Esophagus (tissue), 2 donors: ENCODE results near the gene PDLIM4. TPM values are rescaled to one million over a fixed set of nuclear protein-coding genes. Genes with fewer than 3 reads are reported as not detected.

Experiments used
- H3K27ac ChIP-seq, 2 donors: one replicate each; pipeline ENCODE4 v1.5.1; 2013; ENCODE audit warnings: low read depth in 2 of 2, mild to moderate bottlenecking in 2 of 2, inconsistent platforms in 1 of 2, low read length in 1 of 2, moderate library complexity in 1 of 2
- H3K27me3 ChIP-seq, 2 donors: one replicate each; pipeline ENCODE4 v1.6.1; 2013; ENCODE audit warnings: low read length in 2 of 2, control low read depth in 1 of 2, mild to moderate bottlenecking in 1 of 2; ENCODE audit not compliant: insufficient read depth in 2 of 2, control insufficient read depth in 1 of 2
- H3K36me3 ChIP-seq, 2 donors: one replicate each; pipeline ENCODE4 v1.6.1; 2013; ENCODE audit warnings: low read length in 1 of 2; ENCODE audit not compliant: control insufficient read depth in 2 of 2, insufficient read depth in 2 of 2
- H3K4me1 ChIP-seq, 2 donors: one replicate each; pipeline ENCODE4 v1.6.1; 2013; ENCODE audit warnings: low read length in 1 of 2; ENCODE audit not compliant: control insufficient read depth in 2 of 2, insufficient read depth in 2 of 2
- H3K4me3 ChIP-seq, 2 donors: one replicate each; pipeline ENCODE4 v1.5.1; 2013; ENCODE audit warnings: low read length in 2 of 2, mild to moderate bottlenecking in 2 of 2, low read depth in 1 of 2, moderate library complexity in 1 of 2
- H3K9me3 ChIP-seq, 2 donors: one replicate each; pipeline ENCODE4 v1.6.1; 2013; ENCODE audit warnings: mild to moderate bottlenecking in 2 of 2, low read depth in 1 of 2, low read length in 1 of 2, moderate library complexity in 1 of 2; ENCODE audit not compliant: control insufficient read depth in 2 of 2, insufficient read depth in 1 of 2
- WGBS, 2 donors: extraction: QIAGEN DNeasy Blood & Tissue Kit; methylation state at CpG; one replicate each; pipeline ENCODE4 v1.1.7; 2013; 5-methylcytosine and 5-hydroxymethylcytosine counted together
- polyA plus RNA-seq, 2 donors: library from polyadenylated mRNA; stranded (reverse); fragments of 200-250 nt; gene quantifications; one replicate each; pipeline ENCODE4 v1.2.3, GENCODE V29; 2013
- donor health status: healthy with polysubstance abuse.
- donor health status: Bipolar disorder and iron deficiency.

The PDLIM4 gene
- polyA plus RNA-seq, 2 donors, result 33.3 to 58.9 TPM

GRCh38 chr5:132218321-132218720 lies 39.2 kb upstream of the PDLIM4 start:
- Histone ChIP-seq H3K27me3 (no peaks in the 10 kb centered on the region), H3K4me1 (peaks cover 10 to 26% of the 10 kb centered on the region in 2 donors), H3K36me3 (peaks cover 2 to 9% of the 10 kb centered on the region in 2 donors), H3K27ac (no peak overlapping the region), H3K9me3 (peaks cover 0 to 2% of the 10 kb centered on the region in 2 donors), H3K4me3 (no peak overlapping the region)
- WGBS, 2 donors, result 83 to 89% methylated on average over 4 of the region's 4 CpGs

GRCh38 chr5:132219289-132219970 lies 38.1 kb upstream of the PDLIM4 start:
- Histone ChIP-seq H3K4me1 (peaks cover 10 to 33% of the 10 kb centered on the region in 2 donors), H3K27ac (peak overlapping the region in 1 of 2 donors; percentile 8)

GRCh38 chr5:132219981-132220380 lies 37.5 kb upstream of the PDLIM4 start:
- H3K27ac ChIP-seq, result peak overlapping the region in 1 of 2 donors; percentile 7

More at GRCh38 chr5:132219289-132219970, 38.1 kb upstream of the PDLIM4 start:
- no peak overlapping the region for H3K4me3 ChIP-seq
- H3K36me3 ChIP-seq, result peaks cover 2 to 3% of the 10 kb centered on the region in 2 donors
- peaks cover 0 to 2% of the 10 kb centered on the region in 2 donors for H3K9me3 ChIP-seq
- H3K27me3 ChIP-seq, result no peaks in the 10 kb centered on the region
- WGBS, 2 donors, result 84 to 93% methylated on average over 6 of the region's 6 CpGs

GRCh38 chr5:132220491-132220890 lies 37.0 kb upstream of the PDLIM4 start:
- Histone ChIP-seq H3K27ac (peak overlapping the region in 1 of 2 donors; percentile 17), H3K9me3 (peaks cover 0 to 2% of the 10 kb centered on the region in 2 donors), H3K4me3 (no peak overlapping the region), H3K36me3 (peaks cover 2 to 3% of the 10 kb centered on the region in 2 donors), H3K27me3 (no peaks in the 10 kb centered on the region), H3K4me1 (peaks cover 8 to 32% of the 10 kb centered on the region in 2 donors)
- WGBS, 2 donors, result 42 to 45% methylated on average over 2 of the region's 2 CpGs

More at GRCh38 chr5:132219981-132220380, 37.5 kb upstream of the PDLIM4 start:
- Histone ChIP-seq H3K36me3 (peaks cover 2 to 3% of the 10 kb centered on the region in 2 donors), H3K9me3 (peaks cover 0 to 2% of the 10 kb centered on the region in 2 donors), H3K4me1 (peaks cover 10 to 31% of the 10 kb centered on the region in 2 donors), H3K4me3 (no peak overlapping the region), H3K27me3 (no peaks in the 10 kb centered on the region)
- 83 to 85% methylated on average over 1 of the region's 1 CpG for WGBS, 2 donors

GRCh38 chr5:132221781-132222648 lies 35.5 kb upstream of the PDLIM4 start:
- peaks cover 0 to under 1% of the 10 kb centered on the region in 2 donors for H3K9me3 ChIP-seq
- WGBS, 2 donors, result 41 to 59% methylated on average over 7 of the region's 7 CpGs
- no peaks in the 10 kb centered on the region for H3K27me3 ChIP-seq
- no peak overlapping the region for H3K4me3 ChIP-seq
- peaks cover 1 to 2% of the 10 kb centered on the region in 2 donors for H3K36me3 ChIP-seq
- H3K4me1 ChIP-seq, result peaks cover 17 to 40% of the 10 kb centered on the region in 2 donors
- peak overlapping the region; percentile 29 to 82 for H3K27ac ChIP-seq

- Histone ChIP-seq H3K4me1 (peaks cover 17 to 43% of the 10 kb centered on the region in 2 donors), H3K9me3 (no peaks in the 10 kb centered on the region), H3K27ac (peak overlapping the region; percentile 29 to 82), H3K27me3 (no peaks in the 10 kb centered on the region), H3K36me3 (no peaks in the 10 kb centered on the region), H3K4me3 (no peak overlapping the region)
- 88 to 89% methylated on average over 3 of the region's 3 CpGs for WGBS, 2 donors
Measured at GRCh38 chr5:132222649-132223038, 34.9 kb upstream of the PDLIM4 start.

- H3K4me1 ChIP-seq, result peaks cover 17 to 46% of the 10 kb centered on the region in 2 donors
Measured at GRCh38 chr5:132223861-132224260, 33.6 kb upstream of the PDLIM4 start.

GRCh38 chr5:132224716-132225115 lies 32.8 kb upstream of the PDLIM4 start:
- WGBS, 2 donors, result 26 to 48% methylated on average over 1 of the region's 1 CpG
- Histone ChIP-seq H3K4me1 (peaks cover 17 to 43% of the 10 kb centered on the region in 2 donors), H3K27me3 (no peaks in the 10 kb centered on the region), H3K4me3 (no peak overlapping the region), H3K27ac (peak overlapping the region; percentile 68 to 85), H3K36me3 (no peaks in the 10 kb centered on the region), H3K9me3 (no peaks in the 10 kb centered on the region)

More at GRCh38 chr5:132223861-132224260, 33.6 kb upstream of the PDLIM4 start:
- Histone ChIP-seq H3K27me3 (no peaks in the 10 kb centered on the region), H3K27ac (peak overlapping the region; percentile 51 to 68), H3K4me3 (no peak overlapping the region), H3K9me3 (no peaks in the 10 kb centered on the region), H3K36me3 (no peaks in the 10 kb centered on the region)
- WGBS, 2 donors, result 89 to 97% methylated on average over 2 of the region's 2 CpGs

- H3K27me3 ChIP-seq, result no peaks in the 10 kb centered on the region
- no peaks in the 10 kb centered on the region for H3K9me3 ChIP-seq
- no peaks in the 10 kb centered on the region for H3K36me3 ChIP-seq
- 26 to 36% methylated on average over 13 of the region's 13 CpGs for WGBS, 2 donors
- H3K4me3 ChIP-seq, result no peak overlapping the region
- peak overlapping the region; percentile 68 to 85 for H3K27ac ChIP-seq
- H3K4me1 ChIP-seq, result peaks cover 17 to 39% of the 10 kb centered on the region in 2 donors
Measured at GRCh38 chr5:132225165-132226032, 32.1 kb upstream of the PDLIM4 start.
